Measurements from ENCODE around the gene CHI3L1. TPM values are rescaled to one million over a fixed set of nuclear protein-coding genes. Genes with fewer than 3 reads are reported as not detected.

The CHI3L1 gene
- polyA plus RNA-seq, 1 donor from 2014 or later, result not detected

DNA sequence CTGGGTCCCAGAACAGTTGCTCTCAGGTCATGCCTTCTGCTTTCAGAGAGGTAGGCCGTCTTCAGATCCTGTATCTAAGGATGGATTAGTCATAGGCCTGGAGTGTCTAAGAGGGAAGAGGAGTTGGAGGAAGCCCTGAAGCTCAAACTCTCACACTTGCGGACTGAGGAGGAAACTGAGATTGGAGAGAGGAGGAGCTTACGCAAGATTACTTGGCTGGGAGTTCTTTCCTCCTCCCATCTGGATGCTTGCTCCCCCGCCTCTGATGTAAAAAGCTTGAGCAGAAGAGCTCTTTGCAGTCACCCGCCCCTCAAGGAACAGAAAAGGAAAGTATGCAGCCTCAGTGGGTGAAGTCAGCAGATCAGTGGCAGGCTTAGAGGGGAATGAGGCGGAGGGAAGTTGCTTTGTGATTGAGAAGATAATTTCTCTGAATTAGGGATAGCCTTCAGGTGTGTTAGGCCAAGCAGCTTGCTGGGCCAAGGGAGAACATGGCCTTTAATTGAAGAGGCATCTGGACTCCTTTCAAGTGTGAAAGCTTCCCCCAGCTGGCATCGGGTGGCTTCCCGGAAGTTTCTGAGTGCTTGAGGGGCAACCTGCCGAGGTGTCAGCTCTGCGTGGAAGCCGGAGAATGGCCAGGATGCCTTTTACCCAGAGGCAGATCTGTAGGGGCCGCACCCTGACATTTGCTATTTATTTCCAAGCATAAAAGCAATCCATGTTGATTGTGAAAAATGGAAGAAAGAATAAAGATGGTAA lies 52.4 kb downstream of the CHI3L1 start:
- no peaks in the 10 kb centered on the region for H3K9me3 Mint-ChIP-seq
- peaks cover under 1% of the 10 kb centered on the region for H3K36me3 Mint-ChIP-seq
- no peak overlapping the region for H3K27ac Mint-ChIP-seq
- no peak overlapping the region for H3K4me3 Mint-ChIP-seq
- peaks cover 19% of the 10 kb centered on the region for H3K27me3 Mint-ChIP-seq
- peaks cover 0 to 9% (median 5%) of the 10 kb centered on the region in 3 donors for H3K4me1 Mint-ChIP-seq

DNA sequence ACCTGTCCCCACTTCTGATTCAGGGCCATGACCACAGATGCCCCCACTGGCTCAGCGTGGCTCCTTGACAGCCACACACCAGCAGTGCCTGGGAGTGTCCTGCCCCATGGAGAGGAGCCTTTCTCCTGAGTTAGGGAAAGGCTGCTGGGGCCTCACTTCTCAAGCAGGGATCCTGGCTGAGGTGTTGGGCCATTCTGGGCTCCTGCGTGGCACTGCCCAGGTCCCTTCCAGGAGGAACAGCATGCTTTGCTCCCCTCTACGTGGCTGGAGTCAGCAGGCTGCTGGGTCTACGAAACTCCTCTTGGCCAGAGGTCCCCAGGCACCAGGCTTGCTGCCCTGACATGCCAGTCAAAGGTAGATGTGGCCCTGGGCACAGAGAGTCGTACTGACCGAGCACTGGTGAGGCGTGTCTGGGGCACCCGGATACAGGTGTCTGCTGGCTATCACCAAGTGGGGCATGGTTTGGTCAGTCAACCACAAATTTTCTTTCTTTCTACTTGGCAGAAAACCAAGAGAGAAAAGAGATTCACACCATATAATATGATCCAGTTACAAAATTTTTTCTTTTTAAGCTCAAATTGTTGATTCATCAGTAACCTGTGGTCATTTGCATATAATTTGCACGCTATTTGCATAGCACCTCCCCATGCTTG lies 54.8 kb downstream of the CHI3L1 start:
- H3K27me3 Mint-ChIP-seq, result peaks cover 36% of the 10 kb centered on the region

DNA sequence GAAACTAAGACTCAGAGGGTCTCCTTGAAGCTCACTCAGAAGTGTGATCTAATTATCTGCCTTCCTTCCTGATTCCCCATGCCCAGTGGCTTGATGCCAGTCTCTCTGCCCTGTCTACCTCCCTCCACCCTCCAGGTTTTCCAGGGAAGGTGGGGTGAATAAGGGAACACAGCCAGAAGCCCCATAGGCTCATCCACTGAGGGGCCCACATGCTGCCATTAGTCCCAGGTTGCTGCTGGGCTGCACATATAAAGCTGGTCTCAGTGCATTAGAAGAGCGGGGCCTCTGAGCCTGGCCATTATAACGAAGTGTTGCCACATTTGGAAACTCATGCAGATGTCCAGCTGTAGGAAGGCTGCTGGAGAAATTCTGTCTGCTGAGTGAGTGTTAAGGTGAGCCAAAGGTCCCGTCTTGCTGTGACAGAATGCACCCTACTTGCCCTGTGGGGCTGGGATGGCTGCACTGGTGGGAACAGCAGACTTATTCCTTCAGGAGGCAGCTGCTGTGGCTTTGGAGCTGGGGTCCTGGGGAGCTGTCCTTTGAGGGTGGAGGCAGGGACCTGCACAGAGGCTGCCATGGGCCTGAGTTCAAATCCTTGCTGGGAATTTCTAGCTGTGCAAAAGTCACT lies 56.0 kb downstream of the CHI3L1 start:
- peaks cover 0 to 9% (median 6%) of the 10 kb centered on the region in 3 donors for H3K4me1 Mint-ChIP-seq
- H3K27ac Mint-ChIP-seq, result no peak overlapping the region
- H3K27me3 Mint-ChIP-seq, result peaks cover 36% of the 10 kb centered on the region
- peaks cover 4% of the 10 kb centered on the region for H3K36me3 Mint-ChIP-seq
- H3K4me3 Mint-ChIP-seq, result no peak overlapping the region
- no peaks in the 10 kb centered on the region for H3K9me3 Mint-ChIP-seq

More for the DNA sequence above, 54.8 kb downstream of the CHI3L1 start:
- no peak overlapping the region for H3K27ac Mint-ChIP-seq
- H3K4me3 Mint-ChIP-seq, result no peak overlapping the region
- H3K36me3 Mint-ChIP-seq, result peaks cover 4% of the 10 kb centered on the region
- H3K9me3 Mint-ChIP-seq, result no peaks in the 10 kb centered on the region
- H3K4me1 Mint-ChIP-seq, result peaks cover 0 to 14% (median 9%) of the 10 kb centered on the region in 3 donors

DNA sequence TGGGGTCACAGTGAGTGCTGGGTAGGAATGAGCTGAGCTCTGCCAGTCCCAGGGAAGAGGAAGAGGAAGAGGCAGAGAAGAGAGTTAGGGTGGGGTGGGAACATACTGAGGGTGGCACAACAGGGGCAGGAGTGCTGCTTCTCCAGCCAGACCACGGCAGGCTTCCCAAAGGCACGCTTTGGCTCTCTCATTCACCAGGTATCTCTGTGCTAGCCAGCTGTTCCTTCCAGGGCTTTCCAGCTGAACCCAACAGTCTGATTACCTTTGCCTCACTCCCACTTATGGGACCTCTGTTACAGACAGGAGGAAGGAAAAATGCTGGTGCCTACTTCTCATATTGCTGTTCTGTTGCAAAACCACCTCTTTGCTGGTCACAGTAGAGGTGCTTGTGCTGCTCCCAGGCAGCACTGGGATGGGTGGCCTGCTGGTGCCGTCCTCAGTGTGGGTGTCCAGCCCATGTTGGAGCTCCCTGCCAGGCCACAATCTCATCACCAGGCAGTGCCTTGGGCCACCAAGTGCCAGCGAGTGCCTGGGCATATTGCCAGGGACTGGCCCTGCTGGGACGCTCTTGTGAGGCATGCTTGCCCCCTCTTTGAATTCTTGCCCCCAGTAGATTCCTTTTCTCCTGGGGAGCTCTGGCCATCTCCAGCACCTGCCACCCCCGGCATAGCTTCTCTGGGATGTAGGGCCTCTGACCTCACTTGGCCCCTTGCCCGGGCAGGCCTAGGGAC lies 56.8 kb downstream of the CHI3L1 start:
- Mint-ChIP-seq H3K27me3 (peaks cover 43% of the 10 kb centered on the region), H3K4me3 (no peak overlapping the region), H3K27ac (no peak overlapping the region), H3K36me3 (peaks cover 4% of the 10 kb centered on the region), H3K4me1 (peaks cover 0 to 7% (median 6%) of the 10 kb centered on the region in 3 donors), H3K9me3 (no peaks in the 10 kb centered on the region)

Other genes with a start within 250 kb of the CHI3L1 start
- gene ADIPOR1, start 228.4 kb downstream of the CHI3L1 start, polyA plus RNA-seq, result 91.5 TPM
- gene CYB5R1, start 219.4 kb downstream of the CHI3L1 start, polyA plus RNA-seq, result 35.3 TPM
- 46.7 TPM for gene TMEM183A, start 179.3 kb downstream of the CHI3L1 start, polyA plus RNA-seq
- not detected for gene PPFIA4, start 160.2 kb downstream of the CHI3L1 start, polyA plus RNA-seq
- not detected for gene MYOG, start 100.7 kb downstream of the CHI3L1 start, polyA plus RNA-seq
- not detected for gene ADORA1, start 59.0 kb downstream of the CHI3L1 start, polyA plus RNA-seq
- gene MYBPH, start 10.9 kb downstream of the CHI3L1 start, polyA plus RNA-seq, result not detected
- gene CHIT1, start 43.0 kb upstream of the CHI3L1 start, polyA plus RNA-seq, result 0.75 TPM
- 202 TPM for gene BTG2, start 118.8 kb upstream of the CHI3L1 start, polyA plus RNA-seq
- 0.28 TPM for gene FMOD, start 164.4 kb upstream of the CHI3L1 start, polyA plus RNA-seq

Data from IgD-negative memory B cell (primary cell).